RKO (cell line): ENCODE results near the gene SPNS2.

ENCODE experiments used
- DNase-seq: peaks from one replicate; pipeline ENCODE4 v3.0.0-alpha.2; 2016; ENCODE audit warnings: low spot score

SPNS2 gene

DNA sequence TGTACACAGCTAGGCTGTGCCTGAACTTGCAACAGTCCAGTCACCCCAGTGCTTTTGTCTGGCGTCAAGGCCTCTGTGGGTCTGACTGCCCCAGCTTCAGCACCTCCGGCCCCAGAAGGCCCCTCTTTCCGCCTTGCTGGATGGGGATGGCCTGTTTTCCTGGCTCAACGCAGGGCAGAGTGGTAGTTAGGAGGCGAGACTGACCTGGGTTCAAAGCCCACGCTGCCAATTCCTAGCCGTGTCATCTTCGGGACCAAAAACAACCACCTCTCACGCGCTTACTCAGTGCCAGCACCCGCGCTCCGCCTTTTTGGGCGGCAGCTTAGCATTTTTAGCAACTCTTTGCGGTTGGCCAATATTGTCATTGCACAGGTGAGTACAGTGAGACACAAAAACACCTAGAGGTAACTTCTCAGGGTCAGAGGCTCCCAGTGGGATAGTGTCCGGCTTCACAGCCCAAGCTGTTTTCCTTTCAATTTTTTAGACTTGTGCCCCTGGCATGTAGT, 51.9 kb downstream of the SPNS2 start:
- no peak for DNase-seq

- peak; percentile 76 for DNase-seq
Observed at GRCh38 chr17:4551141-4551540, 52.5 kb downstream of the SPNS2 start.

- DNase-seq = no peak
Observed at GRCh38 chr17:4551796-4552525, 53.3 kb downstream of the SPNS2 start.

DNA sequence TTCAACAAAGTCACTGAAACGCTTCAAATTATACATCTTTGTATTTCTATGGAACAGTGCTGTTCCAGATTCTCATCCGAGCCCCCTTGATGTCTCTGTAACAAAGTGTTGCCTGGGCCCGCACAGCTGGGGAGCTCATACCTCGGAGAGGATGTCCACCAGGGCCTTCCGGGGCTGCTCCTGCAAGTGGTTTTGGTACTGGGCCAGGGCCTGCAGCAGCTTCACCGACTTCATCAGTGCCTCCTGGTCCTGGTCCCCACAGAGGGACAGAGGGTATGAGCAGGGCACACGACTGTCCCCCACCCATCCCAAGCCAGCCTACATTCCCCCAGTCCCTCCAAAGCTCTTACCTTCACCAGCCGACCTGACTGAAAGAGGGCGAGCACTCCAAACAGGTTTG, 55.0 kb downstream of the SPNS2 start:
- DNase-seq = peak; percentile 38

- DNase-seq = no peak
Observed at GRCh38 chr17:4554441-4554996, 55.8 kb downstream of the SPNS2 start.

- DNase-seq = peak; percentile 97
Observed at GRCh38 chr17:4554997-4555799, 56.5 kb downstream of the SPNS2 start, which contains the start of gene MYBBP1A. Gene MYBBP1A (minus strand): TSS chr17:4555384. CDS start chr17:4555324, 60 bp downstream.

- no peak for DNase-seq
Observed at GRCh38 chr17:4555873-4556759, 57.4 kb downstream of the SPNS2 start.

- DNase-seq = no peak
Observed at GRCh38 chr17:4556996-4557395, 58.3 kb downstream of the SPNS2 start.

- DNase-seq = no peak
Observed at GRCh38 chr17:4557626-4558346, 59.1 kb downstream of the SPNS2 start.

DNA sequence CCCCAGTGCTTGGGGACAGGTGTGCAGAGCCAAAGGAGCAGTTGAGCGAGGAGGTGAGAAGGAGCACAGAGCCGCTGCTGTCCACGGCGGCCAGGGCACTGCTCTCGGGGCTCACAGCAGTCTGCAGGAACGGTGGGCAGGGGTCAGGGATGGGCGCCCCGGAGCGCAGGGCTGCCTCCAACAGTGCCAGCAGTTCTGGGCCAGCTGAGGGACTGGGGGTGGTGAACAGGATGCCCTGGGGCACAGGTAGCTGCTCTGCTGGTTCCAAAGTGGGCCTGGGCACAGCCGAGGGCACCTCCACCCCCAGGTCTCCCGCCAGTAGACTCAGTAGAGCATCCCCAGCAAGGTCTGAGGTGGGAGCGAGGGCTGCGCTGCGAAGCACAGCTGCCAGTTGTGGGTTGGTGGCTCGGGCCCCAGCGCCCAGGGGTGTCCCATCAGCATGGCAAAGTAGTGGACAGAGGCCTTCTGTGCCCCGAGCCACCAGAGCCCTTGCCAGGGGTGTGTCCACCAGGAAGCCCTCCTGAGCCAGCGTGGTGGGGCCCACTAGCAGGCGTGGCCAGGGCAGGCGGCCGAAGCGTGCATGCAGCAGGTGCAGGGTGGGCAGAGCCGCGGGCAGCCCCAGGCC, 59.8 kb downstream of the SPNS2 start:
- DNase-seq = no peak

DNA sequence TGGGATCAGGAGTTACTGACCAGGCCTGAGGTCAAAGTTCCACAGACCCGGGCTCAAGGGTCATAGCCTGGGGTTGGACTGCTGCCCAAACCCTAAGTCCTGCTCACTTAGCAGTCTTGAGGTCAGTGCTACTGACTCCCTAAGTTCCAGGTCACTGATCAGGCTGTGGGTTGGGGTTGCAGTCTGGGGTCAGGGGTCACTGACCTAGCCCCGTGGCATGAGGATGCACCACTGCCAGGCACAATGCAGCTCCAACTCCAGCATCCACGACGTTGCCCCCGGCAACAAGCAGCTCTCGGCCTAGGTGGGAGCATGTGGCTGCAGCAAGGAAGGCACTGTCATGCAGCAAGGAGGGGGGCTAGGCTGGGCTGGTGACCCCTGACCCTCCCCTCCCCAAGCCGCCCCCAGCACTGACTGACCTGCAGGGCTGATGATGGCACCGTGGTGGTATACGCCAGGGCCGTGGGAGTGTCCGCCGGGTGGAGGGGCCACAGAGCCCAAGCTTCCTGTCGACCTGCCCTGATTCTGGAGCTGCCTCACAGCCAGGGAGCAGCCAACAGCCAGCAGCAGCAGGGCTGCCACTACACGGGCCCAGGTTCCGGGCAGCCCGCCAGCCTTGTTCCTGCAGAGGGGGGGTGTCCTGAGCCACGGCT, 60.6 kb downstream of the SPNS2 start:
- DNase-seq = no peak

DNA sequence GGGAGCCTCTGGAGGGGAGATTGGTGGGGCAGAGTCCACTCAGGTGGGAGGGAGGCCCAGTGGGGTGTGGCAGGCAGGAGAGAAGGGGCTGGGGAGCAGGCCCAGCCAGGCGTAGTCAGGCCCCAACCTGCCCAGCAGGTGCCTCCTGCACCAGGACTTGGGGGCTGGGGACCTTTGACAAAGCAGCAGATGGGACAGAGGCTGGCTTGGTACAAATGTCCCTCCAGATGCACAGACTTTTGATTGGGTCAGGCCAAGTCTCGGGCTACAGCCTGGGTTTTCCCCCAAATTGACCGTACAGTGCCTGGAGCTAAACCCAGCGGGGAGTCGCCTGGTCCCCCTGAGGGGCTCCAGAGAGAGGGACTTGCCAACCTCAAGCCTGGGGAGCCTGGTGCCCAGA, 61.3 kb downstream of the SPNS2 start:
- no peak for DNase-seq

- DNase-seq = no peak
Observed at GRCh38 chr17:4560421-4560820, 61.7 kb downstream of the SPNS2 start, which contains the start of gene GGT6. Gene GGT6 (minus strand): TSS chr17:4560577. CDS start chr17:4560521, 56 bp downstream.

DNA sequence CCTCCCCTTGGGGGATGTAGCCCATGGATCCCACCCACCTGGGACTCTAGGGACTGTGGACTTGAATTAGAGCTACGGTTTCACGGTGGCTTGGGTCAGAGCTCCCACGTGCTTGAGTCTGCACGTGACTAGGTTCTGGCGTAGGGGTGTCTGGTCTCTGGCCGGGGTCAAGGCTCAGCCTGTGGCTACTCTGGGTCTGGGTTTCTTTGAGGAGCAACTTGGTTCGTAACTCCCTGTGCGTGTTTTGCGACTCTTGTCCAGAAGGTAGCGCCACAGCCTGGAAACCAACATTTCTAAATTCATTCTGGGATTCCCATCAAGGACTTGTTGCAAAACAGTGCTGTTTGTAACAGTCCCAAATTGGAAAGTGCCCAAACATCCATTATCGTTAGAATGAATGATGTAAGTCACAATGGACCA, 62.2 kb downstream of the SPNS2 start:
- DNase-seq = no peak

DNA sequence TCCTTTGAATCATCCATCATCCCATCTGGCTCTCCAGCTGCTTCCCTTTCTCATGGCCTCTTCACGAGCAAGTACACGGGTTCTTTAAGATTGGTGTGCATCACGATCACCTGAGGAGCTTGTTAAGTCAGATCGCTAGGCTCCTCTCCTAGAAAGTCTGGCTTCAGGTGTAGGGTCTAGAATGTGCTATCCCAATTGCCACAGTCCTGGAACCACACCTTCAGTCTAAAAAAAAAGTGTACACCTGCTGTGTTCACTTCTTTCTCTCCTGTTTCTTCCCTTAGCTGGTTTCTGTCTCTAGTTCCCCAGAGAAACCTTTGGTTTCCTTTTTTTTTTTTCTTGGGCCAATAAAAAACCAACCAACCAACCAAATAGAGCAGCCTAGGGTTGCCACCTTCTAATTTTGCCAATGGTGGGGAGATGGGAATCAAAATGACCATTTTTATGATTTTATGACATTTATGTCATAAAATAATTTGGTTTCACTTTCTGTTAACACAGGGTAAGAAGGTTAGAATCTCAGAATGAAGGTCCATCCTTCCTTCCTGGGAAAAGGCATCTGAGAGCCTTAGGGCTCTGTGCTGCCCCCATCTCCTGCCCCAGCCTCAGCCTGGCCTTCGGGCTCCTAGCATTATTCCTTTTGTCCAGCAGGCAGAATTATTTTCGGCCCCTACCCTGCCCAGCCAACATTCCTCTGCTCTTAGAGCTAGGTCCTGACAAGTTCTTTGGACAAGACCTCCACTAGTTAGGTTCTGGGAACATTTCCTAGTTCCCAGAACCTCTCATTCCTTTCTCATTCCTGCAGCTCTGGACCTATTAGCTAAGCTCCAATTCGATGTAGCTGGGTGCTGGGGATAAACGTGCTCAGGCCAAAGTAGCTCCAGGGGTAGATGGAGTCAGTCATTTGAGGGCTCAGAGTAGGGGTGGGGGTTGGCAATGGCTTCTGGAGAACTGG, 63.6 kb downstream of the SPNS2 start:
- DNase-seq = no peak

DNA sequence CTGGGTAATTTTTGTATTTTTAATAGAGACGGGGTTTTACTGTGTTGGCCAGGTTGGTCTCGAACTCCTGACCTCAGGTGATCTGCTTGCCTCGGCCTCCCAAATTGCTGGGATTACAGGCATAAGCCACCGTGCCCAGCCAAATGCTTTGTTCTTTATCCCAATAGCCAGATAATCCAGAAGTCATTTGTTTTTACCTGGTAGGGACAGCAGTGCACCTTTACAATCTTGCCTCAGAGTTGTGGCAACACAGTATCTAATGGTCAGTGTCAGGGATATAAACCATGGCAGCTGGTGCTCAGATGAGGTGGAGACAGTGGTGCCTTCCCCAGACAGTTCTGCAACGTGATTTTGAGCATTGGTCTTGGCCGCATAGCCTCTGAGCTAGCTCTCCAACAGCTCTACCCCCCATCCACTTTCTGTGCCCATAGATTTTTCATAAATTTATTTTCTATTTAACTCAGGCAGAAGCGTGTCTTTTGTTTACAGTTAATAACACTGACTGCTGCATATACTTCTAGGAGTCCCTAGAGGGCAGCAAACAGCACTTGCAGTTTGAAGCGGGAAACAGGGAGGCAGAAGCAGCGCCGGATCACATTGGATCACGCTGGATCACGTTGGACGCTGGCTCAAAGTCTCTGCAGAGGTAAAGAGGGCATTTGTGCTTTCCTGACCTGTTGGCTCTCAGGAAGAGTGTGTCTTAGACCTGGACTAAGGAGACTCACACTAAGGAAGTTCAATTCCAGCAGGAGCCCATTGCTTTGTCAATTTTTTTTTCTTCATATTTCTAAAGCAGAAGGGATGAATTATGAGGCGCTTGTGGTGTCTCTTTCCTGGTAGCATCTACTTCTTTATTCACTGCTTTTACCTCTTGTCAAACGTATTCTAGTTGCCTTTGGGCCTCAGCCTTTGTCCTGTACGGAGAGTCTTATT, 66.8 kb downstream of the SPNS2 start:
- DNase-seq = peak; percentile 92

- DNase-seq = peak; percentile 72
Observed at GRCh38 chr17:4566785-4567184, 68.1 kb downstream of the SPNS2 start.

- no peak for DNase-seq
Observed at GRCh38 chr17:4569591-4569990, 70.9 kb downstream of the SPNS2 start.
